Thymus (tissue), 11 donors: Measurements from ENCODE around the gene FNBP1. TPM values are rescaled to one million over a fixed set of nuclear protein-coding genes. Genes with fewer than 3 reads are reported as not detected.
A peak's percentile ranks its signal among the peaks of the same experiment; 100 is the strongest.

Source experiments
- DNase-seq, 9 donors: peaks; one replicate each; pipeline ENCODE4 v3.0.0-alpha.2; 2013; ENCODE audit warnings: low spot score in 9 of 9, low read depth in 6 of 9, missing footprints in 1 of 9
- H3K27ac ChIP-seq, 2 donors: one replicate each; pipeline ENCODE4 v1.5.1; 2013; ENCODE audit warnings: control low read depth in 1 of 2, low read depth in 1 of 2, low read length in 1 of 2, mild to moderate bottlenecking in 1 of 2, moderate library complexity in 1 of 2
- H3K27me3 ChIP-seq, 2 donors: one replicate each; pipeline ENCODE4 v1.5.1; 2013; ENCODE audit warnings: low read length in 1 of 2; ENCODE audit not compliant: control insufficient read depth in 2 of 2, insufficient read depth in 1 of 2
- H3K36me3 ChIP-seq, 2 donors: one replicate each; pipeline ENCODE4 v1.5.1; 2013; ENCODE audit warnings: low read length in 1 of 2, mild to moderate bottlenecking in 1 of 2, moderate library complexity in 1 of 2; ENCODE audit not compliant: control insufficient read depth in 2 of 2, insufficient read depth in 2 of 2
- H3K4me1 ChIP-seq, 2 donors: one replicate each; pipeline ENCODE4 v1.5.1; 2013; ENCODE audit warnings: low read length in 2 of 2; ENCODE audit not compliant: control insufficient read depth in 2 of 2, insufficient read depth in 2 of 2
- H3K4me3 ChIP-seq, 2 donors: one replicate each; pipeline ENCODE4 v1.5.1; 2013; ENCODE audit warnings: low read length in 2 of 2, control low read depth in 1 of 2, mild to moderate bottlenecking in 1 of 2
- H3K9me3 ChIP-seq, 2 donors: one replicate each; pipeline ENCODE4 v1.5.1; 2013; ENCODE audit warnings: low read length in 1 of 2, mild to moderate bottlenecking in 1 of 2; ENCODE audit not compliant: control insufficient read depth in 2 of 2, insufficient read depth in 1 of 2
- WGBS: extraction: QIAGEN DNeasy Blood & Tissue Kit; methylation state at CpG from one replicate; pipeline ENCODE4 v1.1.7; 2013; 5-methylcytosine and 5-hydroxymethylcytosine counted together
- polyA plus RNA-seq: library from polyadenylated mRNA; stranded (reverse); fragments of 200-250 nt; gene quantifications from one replicate; pipeline ENCODE4 v1.2.3, GENCODE V29; 2013
- total RNA-seq: library from RNA; stranded (reverse); fragments of 120-200 nt; gene quantifications from one replicate; pipeline ENCODE4 v1.2.4, GENCODE V29; 2013
- donor health status: healthy.

The FNBP1 gene
- total and polyA plus RNA-seq, 2 donors, result 79.6 to 82.8 TPM

DNA sequence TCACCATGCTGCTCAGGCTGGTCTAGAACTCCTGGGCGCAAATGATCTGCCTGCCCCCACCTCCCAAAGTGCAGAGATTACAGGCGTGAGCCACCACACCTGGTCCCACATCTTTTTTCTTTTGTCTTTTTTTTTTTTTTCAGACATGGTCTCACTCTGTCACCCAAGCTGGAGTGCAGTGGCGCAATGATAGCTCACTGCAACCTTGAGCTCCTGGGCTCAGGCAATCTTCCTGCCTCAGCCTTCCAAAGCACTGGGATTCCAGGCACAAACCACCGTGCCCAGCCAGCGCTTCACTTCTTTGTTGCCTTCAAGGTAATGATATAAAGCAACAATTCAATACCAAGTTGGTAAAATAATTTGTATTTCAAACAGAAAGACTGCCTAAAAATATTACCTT is 128.9 kb downstream of the FNBP1 start:
- DNase-seq, result no peak
- Histone ChIP-seq H3K27ac (peak overlapping the region in 1 of 2 donors; percentile 53), H3K36me3 (peaks cover 47 to 77% of the 10 kb centered on the region in 2 donors), H3K9me3 (no peaks in the 10 kb centered on the region), H3K4me1 (no peaks in the 10 kb centered on the region), H3K27me3 (no peaks in the 10 kb centered on the region), H3K4me3 (no peak overlapping the region)
- WGBS, result 97% methylated on average over 5 of the region's 5 CpGs

DNA sequence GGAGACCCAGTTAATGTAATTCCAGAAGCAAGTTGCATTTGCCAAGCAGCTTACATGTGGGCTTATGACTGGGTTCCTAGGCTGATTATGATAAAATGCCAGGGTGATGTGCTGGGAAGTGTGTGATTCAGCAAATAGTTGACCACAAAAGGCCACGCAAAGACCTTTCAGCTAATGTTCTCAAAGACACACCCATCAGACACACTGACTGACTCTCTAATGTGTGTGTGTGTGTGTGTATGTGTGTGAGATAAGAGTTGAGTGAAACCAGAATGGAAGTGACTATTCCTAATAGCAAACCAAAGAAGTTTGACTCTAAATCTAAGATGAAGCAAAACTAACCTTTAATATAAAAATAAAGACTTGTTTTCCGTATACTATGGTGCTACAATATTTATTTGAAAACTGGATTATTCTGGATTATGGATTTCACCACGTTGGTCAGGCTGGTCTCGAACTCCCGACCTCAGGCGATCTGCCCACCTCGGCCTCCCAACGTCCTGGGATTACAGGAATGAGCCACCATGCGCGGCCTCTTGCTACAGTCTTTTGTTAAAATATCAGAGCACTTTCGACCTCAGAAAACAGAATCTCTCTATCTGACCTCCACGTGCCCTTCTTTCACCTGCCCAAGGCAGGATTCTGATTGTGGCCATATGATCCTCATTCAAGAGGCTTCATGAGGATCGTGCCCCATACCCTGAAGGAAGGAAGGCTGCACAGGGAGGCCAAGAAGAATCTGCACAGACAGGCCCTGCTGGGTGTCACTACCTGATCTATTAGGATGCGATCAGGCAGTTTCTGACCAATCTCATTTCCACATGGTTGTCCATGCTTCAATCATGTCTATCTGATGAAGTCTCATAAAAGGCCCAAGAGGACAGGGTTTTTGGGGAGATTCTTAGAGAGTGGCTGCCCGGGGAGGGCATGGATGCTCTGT is 132.1 kb downstream of the FNBP1 start:
- Histone ChIP-seq H3K36me3 (peaks cover 62 to 87% of the 10 kb centered on the region in 2 donors), H3K27me3 (no peaks in the 10 kb centered on the region), H3K9me3 (no peaks in the 10 kb centered on the region), H3K27ac (no peak overlapping the region), H3K4me1 (no peaks in the 10 kb centered on the region), H3K4me3 (no peak overlapping the region)
- DNase-seq, result no peak
- WGBS, result 95% methylated on average over 15 of the region's 15 CpGs

DNA sequence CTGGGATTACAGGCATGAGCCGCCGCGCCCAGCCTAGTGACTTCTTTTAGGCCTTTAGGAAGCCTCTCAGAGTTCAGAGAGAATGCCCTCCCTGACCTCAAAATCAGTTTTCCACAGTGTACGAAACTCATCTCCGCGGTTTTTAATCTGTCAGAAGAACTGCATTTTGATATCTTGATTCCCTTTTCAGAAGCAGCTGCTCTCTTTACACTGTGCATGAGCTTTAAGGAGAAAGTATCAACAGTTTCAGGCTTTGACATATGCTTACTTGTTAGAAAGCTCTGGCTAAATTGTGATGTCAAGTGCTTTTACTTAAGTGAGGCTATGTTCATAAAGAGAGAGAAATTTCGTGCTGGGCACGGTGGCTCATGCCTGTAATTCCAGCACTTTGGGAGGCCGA is 133.1 kb downstream of the FNBP1 start:
- H3K9me3 ChIP-seq, result no peaks in the 10 kb centered on the region
- H3K27me3 ChIP-seq, result no peaks in the 10 kb centered on the region
- H3K4me1 ChIP-seq, result no peaks in the 10 kb centered on the region
- no peak overlapping the region for H3K4me3 ChIP-seq
- WGBS, result 98% methylated on average over 9 of the region's 9 CpGs
- H3K27ac ChIP-seq, result no peak overlapping the region
- peaks cover 68 to 81% of the 10 kb centered on the region in 2 donors for H3K36me3 ChIP-seq
- DNase-seq, result no peak

DNA sequence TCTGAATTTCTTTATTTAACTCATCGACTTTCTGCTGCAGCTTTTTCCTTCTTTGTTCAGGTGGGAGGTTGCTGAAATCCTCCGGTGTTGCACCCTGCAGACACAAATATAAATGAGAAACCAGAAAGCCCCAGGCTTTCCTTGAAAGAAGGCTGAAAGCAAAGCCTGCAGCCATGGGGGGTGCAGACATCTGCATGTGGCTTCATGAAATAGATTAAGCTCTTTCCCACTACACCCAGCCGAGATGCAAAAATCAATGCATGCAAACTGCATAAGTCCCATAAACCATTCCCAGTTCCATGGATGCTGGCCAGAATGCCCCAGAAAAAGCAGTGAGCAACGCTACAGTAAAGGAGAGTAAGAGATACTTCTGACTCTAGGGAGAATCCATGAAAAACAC is 134.1 kb downstream of the FNBP1 start:
- no peaks in the 10 kb centered on the region for H3K9me3 ChIP-seq
- peaks cover 75 to 86% of the 10 kb centered on the region in 2 donors for H3K36me3 ChIP-seq
- no peak for DNase-seq
- peaks cover 3 to 8% of the 10 kb centered on the region in 2 donors for H3K4me1 ChIP-seq
- no peak overlapping the region for H3K27ac ChIP-seq
- 95% methylated on average over 4 of the region's 4 CpGs for WGBS
- H3K27me3 ChIP-seq, result no peaks in the 10 kb centered on the region
- no peak overlapping the region for H3K4me3 ChIP-seq

DNA sequence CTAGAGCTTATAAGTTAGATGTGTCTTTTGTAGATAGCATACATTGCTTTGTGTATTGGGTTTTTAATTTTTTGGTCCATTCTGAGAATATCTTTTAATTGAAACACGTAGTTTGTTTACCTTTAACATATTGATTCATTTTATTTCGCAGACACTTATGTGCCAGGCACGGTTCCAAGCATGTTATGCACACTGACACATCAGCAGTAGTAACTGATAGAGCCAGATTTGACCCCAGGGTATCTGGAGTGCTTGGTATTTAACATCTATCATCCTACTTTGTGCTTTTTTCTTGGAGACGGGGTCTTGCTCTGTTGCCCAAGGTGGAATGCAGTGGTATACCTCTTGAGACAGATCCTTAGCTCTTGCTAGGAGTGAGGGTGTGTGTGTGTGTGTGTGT is 135.8 kb downstream of the FNBP1 start:
- peaks cover 74 to 90% of the 10 kb centered on the region in 2 donors for H3K36me3 ChIP-seq

DNA sequence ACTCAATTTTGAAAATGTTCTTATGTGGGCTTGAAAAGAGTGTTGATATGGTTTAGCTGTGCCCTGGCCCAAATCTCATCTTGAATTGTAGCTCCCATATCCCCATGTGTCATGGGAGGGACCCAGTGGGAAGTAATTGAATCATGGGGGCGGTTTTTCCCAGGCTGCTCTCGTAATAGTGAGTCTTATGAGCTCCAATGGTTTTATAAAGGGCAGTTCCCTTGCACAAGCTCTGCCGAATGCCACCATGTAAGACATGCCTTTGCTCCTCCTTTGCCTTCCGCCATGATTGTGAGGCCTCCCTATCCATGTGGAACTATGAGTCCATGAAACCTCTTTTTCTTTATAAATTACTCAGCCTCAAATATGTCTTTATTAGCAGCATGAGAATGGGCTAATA is 136.7 kb downstream of the FNBP1 start:
- Histone ChIP-seq H3K36me3 (peaks cover 71 to 90% of the 10 kb centered on the region in 2 donors), H3K4me3 (no peak overlapping the region)
- WGBS, result 98% methylated on average over 4 of the region's 4 CpGs

More for the DNA sequence above, 135.8 kb downstream of the FNBP1 start:
- H3K27ac ChIP-seq, result no peak overlapping the region
- no peak overlapping the region for H3K4me3 ChIP-seq
- H3K9me3 ChIP-seq, result no peaks in the 10 kb centered on the region
- peaks cover 6 to 23% of the 10 kb centered on the region in 2 donors for H3K4me1 ChIP-seq
- no peaks in the 10 kb centered on the region for H3K27me3 ChIP-seq
- 98% methylated on average over 4 of the region's 4 CpGs for WGBS
- no peak for DNase-seq

DNA sequence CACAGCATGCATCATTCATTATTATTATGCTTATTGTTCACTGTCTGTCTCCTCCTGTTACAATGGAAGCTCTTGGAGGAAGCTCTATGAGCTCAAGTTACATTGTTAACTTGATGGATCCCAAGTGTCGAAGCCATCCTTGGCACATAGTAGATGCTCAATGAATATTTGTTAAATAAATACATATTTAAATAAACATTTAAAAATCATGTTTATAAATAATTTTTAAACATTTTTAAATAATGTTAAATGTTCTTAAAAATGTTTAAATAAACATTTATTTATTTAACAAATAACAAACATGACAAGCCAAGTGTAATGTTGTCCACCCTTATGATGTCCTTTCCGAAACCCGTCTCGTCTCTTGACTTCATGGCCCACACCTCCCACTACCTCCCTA is 138.3 kb downstream of the FNBP1 start:
- H3K9me3 ChIP-seq, result no peaks in the 10 kb centered on the region
- 98% methylated on average over 4 of the region's 4 CpGs for WGBS
- no peaks in the 10 kb centered on the region for H3K27me3 ChIP-seq
- H3K36me3 ChIP-seq, result peaks cover 76 to 90% of the 10 kb centered on the region in 2 donors
- no peak overlapping the region for H3K4me3 ChIP-seq
- DNase-seq, result no peak
- peaks cover 6 to 36% of the 10 kb centered on the region in 2 donors for H3K4me1 ChIP-seq
- peak overlapping the region in 1 of 2 donors; percentile 31 for H3K27ac ChIP-seq

More for the DNA sequence above, 136.7 kb downstream of the FNBP1 start:
- Histone ChIP-seq H3K4me1 (peaks cover 6 to 28% of the 10 kb centered on the region in 2 donors), H3K27ac (no peak overlapping the region), H3K9me3 (no peaks in the 10 kb centered on the region), H3K27me3 (no peaks in the 10 kb centered on the region)
- no peak for DNase-seq

DNA sequence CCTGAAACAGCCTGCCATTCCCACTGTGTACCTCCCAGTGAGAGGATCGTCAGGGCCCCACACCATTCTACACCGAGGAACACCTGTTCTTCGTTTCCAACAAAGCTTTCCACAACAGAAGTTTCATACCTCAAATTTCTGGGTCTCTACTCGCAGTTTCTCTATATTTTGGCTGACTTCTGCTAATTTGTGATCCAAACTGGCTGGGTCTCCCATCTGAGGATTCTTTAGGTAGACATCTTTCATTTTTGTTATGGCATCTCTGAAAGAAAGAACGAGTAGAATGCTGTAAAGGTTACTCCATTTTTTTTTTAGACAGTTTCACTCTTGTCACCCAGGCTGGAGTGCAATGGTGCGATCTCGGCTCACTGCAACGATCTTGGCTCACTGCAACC is 140.3 kb downstream of the FNBP1 start:
- H3K4me1 ChIP-seq, result peaks cover 6 to 43% of the 10 kb centered on the region in 2 donors
- WGBS, result 90% methylated on average over 8 of the region's 8 CpGs
- no peaks in the 10 kb centered on the region for H3K27me3 ChIP-seq
- H3K27ac ChIP-seq, result peak overlapping the region; percentile 3 to 67
- DNase-seq, result no peak
- peaks cover 75 to 90% of the 10 kb centered on the region in 2 donors for H3K36me3 ChIP-seq
- no peak overlapping the region for H3K4me3 ChIP-seq
- no peaks in the 10 kb centered on the region for H3K9me3 ChIP-seq

DNA sequence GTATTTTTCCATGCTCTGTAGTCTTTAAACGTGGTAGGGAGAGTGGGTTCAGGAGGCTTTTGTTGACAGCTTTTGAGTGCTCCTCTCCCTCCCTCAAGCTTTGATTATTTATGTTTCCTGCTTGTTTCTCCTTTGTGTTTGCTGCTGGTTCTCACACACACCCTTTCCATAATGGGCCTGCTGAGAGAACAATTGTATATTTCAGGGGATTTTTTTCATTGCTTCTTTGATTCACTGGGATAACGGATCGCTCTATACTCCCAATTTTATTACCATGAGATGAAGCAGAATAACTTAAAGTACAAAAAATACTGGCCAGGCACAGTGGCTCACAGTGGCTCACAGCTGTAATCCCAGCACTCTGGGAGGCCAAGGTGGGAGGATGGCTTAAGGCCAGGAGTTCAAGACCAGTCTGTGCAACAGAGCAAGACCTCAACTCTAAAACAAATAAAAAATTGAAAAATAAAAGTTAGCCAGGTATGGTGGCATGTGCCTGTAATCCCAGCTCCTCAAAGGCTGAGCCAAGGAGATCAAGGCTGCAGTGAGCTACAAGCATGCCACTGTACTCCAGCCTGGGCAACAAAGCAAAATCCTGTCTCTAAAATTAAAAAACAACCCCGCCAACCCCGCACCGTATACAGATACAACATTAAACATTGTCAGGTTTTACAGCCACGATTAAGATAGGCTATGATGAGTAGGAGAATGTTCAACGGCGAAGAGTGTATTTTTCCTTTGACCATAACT is 140.8 kb downstream of the FNBP1 start:
- H3K4me1 ChIP-seq, result peaks cover 6 to 46% of the 10 kb centered on the region in 2 donors
- H3K4me3 ChIP-seq, result no peak overlapping the region
- H3K27me3 ChIP-seq, result no peaks in the 10 kb centered on the region
- peaks cover 69 to 87% of the 10 kb centered on the region in 2 donors for H3K36me3 ChIP-seq
- 86% methylated on average over 9 of the region's 9 CpGs for WGBS
- no peak for DNase-seq
- no peaks in the 10 kb centered on the region for H3K9me3 ChIP-seq
- H3K27ac ChIP-seq, result peak overlapping the region; percentile 61 to 67
